ENCODE measurements around the gene AGBL3.

The AGBL3 gene

GRCh38 chr7:134986363-134987251 is at the start of gene AGBL3:
TSS of gene AGBL3 (plus strand) at chr7:134986508. CDS start at chr7:134987934, 1,426 bp downstream.
- peak; percentile 88 to 92 for DNase-seq
- peaks cover 42% of the 10 kb centered on the region for H3K4me1 Mint-ChIP-seq
- peak within 1 kb of the TSS; percentile 98 to 100 for H3K4me3 Mint-ChIP-seq
- no peaks in the 10 kb centered on the region for H3K9me3 Mint-ChIP-seq
- H3K27me3 Mint-ChIP-seq = no peaks in the 10 kb centered on the region
- peak; percentile 95 for ATAC-seq
- H3K27ac Mint-ChIP-seq = peak within 1 kb of the TSS; percentile 99 to 100

DNA sequence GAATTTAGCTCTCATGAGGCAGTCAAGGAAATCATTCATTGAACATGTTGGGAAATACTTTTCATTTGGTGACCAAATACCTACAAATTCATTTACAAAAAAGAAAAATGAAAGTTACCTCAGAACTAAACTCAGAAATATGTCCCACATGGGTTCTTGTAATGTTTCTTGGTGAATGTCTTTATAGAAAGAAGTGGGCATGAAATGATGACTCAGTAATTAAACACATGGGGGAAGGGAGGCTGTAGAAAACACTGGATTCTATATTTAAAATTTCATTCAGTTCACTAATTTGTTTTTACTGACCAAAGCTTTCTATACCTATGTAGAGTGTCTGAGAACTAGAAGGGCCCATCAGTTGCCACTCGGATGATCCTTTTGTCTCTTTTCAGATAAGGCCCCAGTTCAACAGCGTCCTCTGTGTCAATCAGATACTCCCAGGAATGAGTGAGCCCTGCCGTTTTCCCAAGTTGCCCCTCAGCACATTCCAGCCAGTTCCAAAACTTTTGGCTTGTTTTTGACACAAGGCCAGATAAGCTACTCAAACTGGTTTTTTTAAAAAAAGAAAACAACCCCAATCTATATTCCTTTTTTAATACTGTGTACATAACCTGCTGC is 49.3 kb upstream of the AGBL3 start:
- Mint-ChIP-seq H3K4me1 (peaks cover 12% of the 10 kb centered on the region), H3K27ac (no peak overlapping the region), H3K27me3 (no peaks in the 10 kb centered on the region), H3K4me3 (no peak overlapping the region), H3K9me3 (peaks cover 1 to 4% of the 10 kb centered on the region in 2 donors)
- ATAC-seq (no peak), DNase-seq (no peak)

- Mint-ChIP-seq H3K4me3 (no peak overlapping the region), H3K4me1 (peaks cover 7% of the 10 kb centered on the region), H3K27ac (no peak overlapping the region), H3K9me3 (no peaks in the 10 kb centered on the region), H3K27me3 (no peaks in the 10 kb centered on the region)
- ATAC-seq (no peak), DNase-seq (no peak)
These were observed 48.2 kb upstream of the AGBL3 start for GRCh38 chr7:134938141-134938540.

- Mint-ChIP-seq H3K4me1 (no peaks in the 10 kb centered on the region), H3K9me3 (no peaks in the 10 kb centered on the region), H3K27me3 (no peaks in the 10 kb centered on the region), H3K4me3 (no peak overlapping the region), H3K27ac (no peak overlapping the region)
- DNase-seq (no peak), ATAC-seq (no peak)
These were observed 47.2 kb upstream of the AGBL3 start for GRCh38 chr7:134939136-134939535.

DNA sequence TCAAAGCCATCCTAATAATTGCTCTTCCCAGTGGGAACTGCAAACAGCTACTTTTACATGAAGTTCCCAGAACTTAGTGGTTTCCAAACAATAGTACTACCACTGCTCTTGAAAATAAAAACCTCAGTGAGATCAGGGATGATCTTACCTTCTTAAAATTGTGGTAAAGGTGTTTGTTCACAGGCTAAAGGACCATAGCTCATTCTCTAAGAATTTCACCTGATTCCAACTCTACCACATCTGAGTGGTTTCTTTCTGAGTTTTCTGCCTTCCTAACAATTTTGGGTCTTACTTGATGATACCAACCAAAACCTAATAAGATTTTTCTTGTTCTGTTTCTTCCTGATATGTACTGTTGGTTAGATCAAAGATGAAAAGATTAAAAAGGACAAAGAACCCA is 45.6 kb upstream of the AGBL3 start:
- ATAC-seq = no peak
- Mint-ChIP-seq H3K9me3 (no peaks in the 10 kb centered on the region), H3K4me1 (peaks cover 2% of the 10 kb centered on the region), H3K27ac (peak overlapping the region in 1 of 2 donors; percentile 42), H3K4me3 (no peak overlapping the region), H3K27me3 (no peaks in the 10 kb centered on the region)
- no peak for DNase-seq

- peak overlapping the region in 1 of 2 donors; percentile 42 for H3K27ac Mint-ChIP-seq
- H3K9me3 Mint-ChIP-seq = no peaks in the 10 kb centered on the region
- no peaks in the 10 kb centered on the region for H3K27me3 Mint-ChIP-seq
- DNase-seq (no peak), ATAC-seq (no peak)
- H3K4me1 Mint-ChIP-seq = peaks cover 8% of the 10 kb centered on the region
- no peak overlapping the region for H3K4me3 Mint-ChIP-seq
These were observed 45.0 kb upstream of the AGBL3 start for GRCh38 chr7:134941185-134941900.

GRCh38 chr7:134941952-134942351 is 44.4 kb upstream of the AGBL3 start:
- ATAC-seq (no peak), DNase-seq (no peak)
- no peaks in the 10 kb centered on the region for H3K27me3 Mint-ChIP-seq
- H3K4me3 Mint-ChIP-seq = no peak overlapping the region
- peaks cover 14% of the 10 kb centered on the region for H3K4me1 Mint-ChIP-seq
- no peak overlapping the region for H3K27ac Mint-ChIP-seq
- H3K9me3 Mint-ChIP-seq = no peaks in the 10 kb centered on the region

GRCh38 chr7:134942690-134943466 is 43.4 kb upstream of the AGBL3 start:
- Mint-ChIP-seq H3K27ac (no peak overlapping the region), H3K4me3 (no peak overlapping the region), H3K9me3 (no peaks in the 10 kb centered on the region), H3K4me1 (peaks cover 20% of the 10 kb centered on the region), H3K27me3 (no peaks in the 10 kb centered on the region)
- ATAC-seq (no peak), DNase-seq (no peak)

GRCh38 chr7:134943785-134944400 is 42.4 kb upstream of the AGBL3 start:
- no peak overlapping the region for H3K4me3 Mint-ChIP-seq
- H3K4me1 Mint-ChIP-seq = peaks cover 20% of the 10 kb centered on the region
- ATAC-seq = no peak
- no peaks in the 10 kb centered on the region for H3K27me3 Mint-ChIP-seq
- no peak for DNase-seq
- H3K9me3 Mint-ChIP-seq = no peaks in the 10 kb centered on the region
- no peak overlapping the region for H3K27ac Mint-ChIP-seq

GRCh38 chr7:134945691-134946090 is 40.6 kb upstream of the AGBL3 start:
- DNase-seq (no peak), ATAC-seq (no peak)
- no peaks in the 10 kb centered on the region for H3K27me3 Mint-ChIP-seq
- H3K9me3 Mint-ChIP-seq = no peaks in the 10 kb centered on the region
- H3K4me1 Mint-ChIP-seq = peaks cover 20% of the 10 kb centered on the region
- H3K27ac Mint-ChIP-seq = no peak overlapping the region
- no peak overlapping the region for H3K4me3 Mint-ChIP-seq

DNA sequence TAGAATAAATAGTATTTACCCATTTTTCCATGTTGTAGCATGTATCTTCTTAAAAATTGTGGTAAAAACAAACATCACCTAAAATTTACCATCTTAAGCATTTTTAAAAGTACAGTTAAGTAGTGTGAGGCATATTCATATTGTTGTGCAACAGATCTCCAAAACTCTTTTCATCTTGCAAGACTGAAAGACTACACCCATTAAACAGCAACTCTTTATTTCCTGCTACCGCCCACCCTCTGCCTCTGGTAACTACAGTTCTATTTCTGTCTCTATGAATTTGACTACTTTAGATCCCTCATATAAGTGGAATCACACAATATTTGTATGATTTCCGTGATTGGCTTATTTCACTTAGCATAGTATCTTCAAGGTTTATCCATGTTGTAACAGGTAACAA is 40.0 kb upstream of the AGBL3 start:
- Mint-ChIP-seq H3K9me3 (no peaks in the 10 kb centered on the region), H3K27me3 (no peaks in the 10 kb centered on the region), H3K4me3 (no peak overlapping the region), H3K4me1 (peaks cover 20% of the 10 kb centered on the region), H3K27ac (no peak overlapping the region)
- peak; percentile 50 for ATAC-seq
- no peak for DNase-seq

- H3K4me1 Mint-ChIP-seq = peaks cover 20% of the 10 kb centered on the region
- DNase-seq (no peak), ATAC-seq (no peak)
- no peaks in the 10 kb centered on the region for H3K9me3 Mint-ChIP-seq
- H3K27me3 Mint-ChIP-seq = no peaks in the 10 kb centered on the region
- H3K4me3 Mint-ChIP-seq = no peak overlapping the region
- peak overlapping the region in 1 of 2 donors; percentile 72 for H3K27ac Mint-ChIP-seq
These were observed 39.0 kb upstream of the AGBL3 start for GRCh38 chr7:134947329-134947728.

DNA sequence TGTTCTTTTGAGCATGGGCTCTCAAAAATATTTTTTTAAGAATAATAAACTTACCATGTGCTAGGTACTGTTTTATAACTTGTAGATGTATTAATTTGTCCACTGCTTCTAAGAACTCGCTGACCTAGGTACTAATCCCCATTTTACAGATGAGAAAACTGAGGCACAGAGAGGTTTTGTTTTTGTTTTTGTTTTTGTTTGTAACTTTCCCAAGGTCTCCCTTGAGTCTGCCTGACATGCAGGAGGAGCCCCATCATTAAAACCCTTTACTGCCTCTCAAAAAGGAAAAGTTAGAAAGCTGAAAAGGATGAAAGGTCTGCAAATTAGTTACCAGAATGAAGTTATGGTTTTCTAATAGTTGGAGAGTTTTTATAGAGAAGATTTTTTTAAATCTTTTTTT is 38.5 kb upstream of the AGBL3 start:
- Mint-ChIP-seq H3K27ac (no peak overlapping the region), H3K4me1 (peaks cover 20% of the 10 kb centered on the region), H3K9me3 (no peaks in the 10 kb centered on the region), H3K27me3 (no peaks in the 10 kb centered on the region), H3K4me3 (no peak overlapping the region)
- DNase-seq (no peak), ATAC-seq (no peak)

- H3K4me3 Mint-ChIP-seq = no peak overlapping the region
- no peaks in the 10 kb centered on the region for H3K9me3 Mint-ChIP-seq
- peaks cover 20% of the 10 kb centered on the region for H3K4me1 Mint-ChIP-seq
- DNase-seq (no peak), ATAC-seq (no peak)
- H3K27me3 Mint-ChIP-seq = no peaks in the 10 kb centered on the region
- no peak overlapping the region for H3K27ac Mint-ChIP-seq
These were observed 38.1 kb upstream of the AGBL3 start for GRCh38 chr7:134948246-134948645.

- Mint-ChIP-seq H3K4me1 (peaks cover 20% of the 10 kb centered on the region), H3K9me3 (no peaks in the 10 kb centered on the region), H3K27me3 (no peaks in the 10 kb centered on the region)
These were observed 37.6 kb upstream of the AGBL3 start for GRCh38 chr7:134948736-134949135.

More at GRCh38 chr7:134948736-134949135, 37.6 kb upstream of the AGBL3 start:
- DNase-seq (no peak), ATAC-seq (no peak)
- no peak overlapping the region for H3K4me3 Mint-ChIP-seq
- H3K27ac Mint-ChIP-seq = no peak overlapping the region

Measured in stimulated activated naive CD8-positive, alpha-beta T cell treated with anti-CD3 and anti-CD28 coated beads, Interleukin-15, amount 100 ng/mL, for 72 hours (primary cell).